Caco-2 (cell line): Measurements from ENCODE around the gene SUMO3. TPM values are rescaled to one million over a fixed set of nuclear protein-coding genes. Genes with fewer than 3 reads are reported as not detected.

Experiments
- Bru-seq: library from RNA; stranded (reverse); fragments of 400-500 nt; gene quantifications from one replicate; lab custom pipeline; 2021; lab: Mats Ljungman, UMichigan
- BruChase-seq, 2 experiments: library from RNA; stranded (reverse); fragments of 400-500 nt; gene quantifications; one replicate each; lab custom pipeline; 2021; lab: Mats Ljungman, UMichigan
- BruUV-seq: library from RNA; stranded (reverse); fragments of 400-500 nt; replicated peaks from 2 replicates; lab custom pipeline; 2021; lab: Mats Ljungman, UMichigan
- CTCF ChIA-PET: fragments of 300-600 bp; sonication (Branson Sonifier 250); formaldehyde crosslinking; loops from one replicate; lab custom pipeline; 2022; ENCODE audit warnings: antibody characterized with exemption; lab: Charles Lee
- POLR2A ChIA-PET: fragments of 300-600 bp; sonication (Branson Sonifier 250); formaldehyde crosslinking; loops from one replicate; lab custom pipeline; 2022; ENCODE audit warnings: antibody characterized with exemption; lab: Charles Lee
- DNase-seq, 2 experiments: peaks; one replicate each; pipeline versions ENCODE4 v3.0.0 to v3.0.0-alpha.2; 2020 to 2022
- H3K27me3 ChIP-seq: replicated peaks from 2 replicates; pipeline ENCODE4 v1.6.0; 2011; ENCODE audit warnings: low read length; ENCODE audit not compliant: control insufficient read depth, insufficient read depth
- H3K36me3 ChIP-seq: 2 replicates; pipeline ENCODE4 v1.5.1; 2011; ENCODE audit warnings: low read length; ENCODE audit not compliant: control insufficient read depth, insufficient read depth
- H3K4me1 ChIP-seq: fragments of 250-450 bp; sonication (Bioruptor Pico); 2 replicates; pipeline ENCODE4 v1.5.1; 2020; ENCODE audit warnings: mild to moderate bottlenecking
- H3K4me3 ChIP-seq: 2 replicates; pipeline ENCODE4 v1.5.1; 2011; ENCODE audit warnings: low read depth, mild to moderate bottlenecking, control low read depth, low read length
- H3K9me3 ChIP-seq: fragments of 250-450 bp; sonication (Bioruptor Pico); 2 replicates; pipeline ENCODE4 v1.5.1; 2020; ENCODE audit warnings: mild to moderate bottlenecking, moderate library complexity
- H3K27ac Mint-ChIP-seq: one replicate; pipeline ENCODE4 v1.8.0; 2022; ENCODE audit warnings: mixed read lengths; ENCODE audit not compliant: unreplicated experiment
- H3K27me3 Mint-ChIP-seq: one replicate; pipeline ENCODE4 v1.8.0; 2022; ENCODE audit warnings: mixed read lengths; ENCODE audit not compliant: insufficient read depth, unreplicated experiment
- H3K36me3 Mint-ChIP-seq: one replicate; pipeline ENCODE4 v1.8.0; 2022; ENCODE audit warnings: mild to moderate bottlenecking, mixed read lengths; ENCODE audit not compliant: insufficient read depth, unreplicated experiment
- H3K4me1 Mint-ChIP-seq: one replicate; pipeline ENCODE4 v1.8.0; 2022; ENCODE audit warnings: low read depth, mixed read lengths; ENCODE audit not compliant: unreplicated experiment
- H3K4me3 Mint-ChIP-seq: one replicate; pipeline ENCODE4 v1.8.0; 2022; ENCODE audit warnings: mild to moderate bottlenecking, moderate library complexity, mixed read lengths; ENCODE audit not compliant: unreplicated experiment
- H3K9me3 Mint-ChIP-seq: one replicate; pipeline ENCODE4 v1.8.0; 2022; ENCODE audit warnings: mixed read lengths; ENCODE audit not compliant: unreplicated experiment
- intact Hi-C: fragments of 100-400 bp; cut with micrococcal nuclease; formaldehyde crosslinking; loops from one replicate; pipeline ENCODE4 v1.10.0; 2022; ENCODE audit not compliant: unreplicated experiment
- long read RNA-seq: library from polyadenylated mRNA; stranded (forward); transcript quantifications from one replicate; pipeline ENCODE4 v2.0.0, GENCODE V29; 2022
- total RNA-seq: library from RNA; stranded (reverse); gene quantifications from 2 replicates; pipeline ENCODE4 v1.2.3, GENCODE V29; 2022
- TF ChIP-seq, protein P1 (sequence below), 2 experiments: fragments of 200-600 bp in 1 of 2; IDR thresholded peaks; 1 replicate in 1 of 2; 2 replicates in 1 of 2; pipeline versions ENCODE4 v1.5.1 to v1.8.0; 2011 to 2022; ENCODE audit warnings: antibody characterized with exemption in 1 of 2, control low read depth in 1 of 2, inconsistent platforms in 1 of 2, low read depth in 1 of 2, low read length in 1 of 2, mild to moderate bottlenecking in 1 of 2, moderate library complexity in 1 of 2; ENCODE audit not compliant: insufficient read depth in 1 of 2, severe bottlenecking in 1 of 2, unreplicated experiment in 1 of 2

SUMO3 gene
- total RNA-seq: 110 and 118 TPM in 2 replicates
- Bru-seq, nascent RNA: percentile 78 among the genes with signal in this experiment
- BruChase-seq, experiment 1, labeled RNA remaining after a 2-hour chase: percentile 87 among the genes with signal in this experiment
- BruChase-seq, experiment 2, labeled RNA remaining after a 6-hour chase: percentile 96 among the genes with signal in this experiment
- long read RNA-seq, transcript SUMO3-201 (4 exons, 1,807 nt): major isoform, 296 of 311 reads
- long read RNA-seq, partial matches to known transcripts: 1 of 311 reads
- long read RNA-seq, other reads (novel, unspliced or antisense): 7 of 311 reads

DNA sequence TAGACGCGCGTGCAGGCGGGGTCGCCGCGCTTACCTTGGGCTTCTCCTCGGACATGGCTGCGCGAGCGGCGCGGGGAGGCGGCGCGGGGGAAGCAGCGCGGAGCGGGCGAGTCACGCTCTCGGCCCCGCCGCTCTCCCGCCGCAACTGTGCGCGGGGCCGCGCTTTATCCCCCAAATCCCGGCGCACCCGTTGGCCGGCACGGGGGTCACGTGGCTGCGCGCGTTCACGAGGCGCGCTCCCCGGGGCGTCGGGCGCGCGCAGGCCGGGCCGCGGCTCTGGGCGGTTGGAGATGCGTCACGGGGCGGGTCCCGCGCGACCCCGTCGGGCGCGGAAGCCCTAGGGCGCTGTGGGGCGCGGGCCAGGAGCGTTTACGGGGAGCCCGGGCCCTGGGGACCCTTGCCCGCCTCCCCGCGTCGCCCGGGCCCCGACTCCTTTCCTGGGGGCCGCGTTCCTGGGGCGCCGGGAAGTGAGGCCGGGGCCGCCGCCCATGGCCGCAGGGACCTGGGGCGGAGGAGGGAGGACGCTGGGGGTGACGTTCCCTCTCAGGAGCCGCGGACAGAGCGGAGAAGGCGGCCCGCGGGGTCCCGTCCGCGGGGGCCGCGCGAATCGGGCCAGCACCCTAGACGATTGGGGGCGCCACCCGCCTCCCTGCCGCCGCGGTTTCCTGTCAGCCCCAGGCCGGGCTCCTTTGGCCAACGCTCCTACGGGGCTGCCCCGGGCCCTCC is at the start of gene SUMO3:
Gene SUMO3, minus strand, starts transcription at position 149 of the 726 bp plus-strand sequence. Its CDS starts 94 bp downstream, at position 55.
- Histone ChIP-seq H3K4me3 (peak within 1 kb of the TSS; percentile 81), H3K36me3 (no peaks in the 10 kb centered on the region), H3K9me3 (peaks cover 32% of the 10 kb centered on the region), H3K4me1 (peaks cover 15% of the 10 kb centered on the region), H3K27me3 (no peaks in the 10 kb centered on the region)
- H3K27ac Mint-ChIP-seq: no peak within 1 kb of the TSS
- POLR2A ChIA-PET: interaction anchor here (0.9 kb wide), 1 partner anchor 16 kb away, joined by 9 read pairs; the partner anchor contains the start of gene UBE2G2
- peak within 1 kb of the TSS; percentile 68 for H3K4me3 Mint-ChIP-seq
- CTCF ChIA-PET: no interaction called here
- H3K36me3 Mint-ChIP-seq: peaks cover 48% of the 10 kb centered on the region
- H3K4me1 Mint-ChIP-seq: peaks cover 5% of the 10 kb centered on the region
- BruUV-seq: TSS peak; percentile 42
- intact Hi-C loops: loop anchor here (5.0 kb wide), 1 partner anchor 54 kb away; the partner anchor contains the start of gene PTTG1IP
- peak; percentile 71 to 91 for DNase-seq
- H3K27me3 Mint-ChIP-seq: no peaks in the 10 kb centered on the region
- TF ChIP-seq, protein P1, sequence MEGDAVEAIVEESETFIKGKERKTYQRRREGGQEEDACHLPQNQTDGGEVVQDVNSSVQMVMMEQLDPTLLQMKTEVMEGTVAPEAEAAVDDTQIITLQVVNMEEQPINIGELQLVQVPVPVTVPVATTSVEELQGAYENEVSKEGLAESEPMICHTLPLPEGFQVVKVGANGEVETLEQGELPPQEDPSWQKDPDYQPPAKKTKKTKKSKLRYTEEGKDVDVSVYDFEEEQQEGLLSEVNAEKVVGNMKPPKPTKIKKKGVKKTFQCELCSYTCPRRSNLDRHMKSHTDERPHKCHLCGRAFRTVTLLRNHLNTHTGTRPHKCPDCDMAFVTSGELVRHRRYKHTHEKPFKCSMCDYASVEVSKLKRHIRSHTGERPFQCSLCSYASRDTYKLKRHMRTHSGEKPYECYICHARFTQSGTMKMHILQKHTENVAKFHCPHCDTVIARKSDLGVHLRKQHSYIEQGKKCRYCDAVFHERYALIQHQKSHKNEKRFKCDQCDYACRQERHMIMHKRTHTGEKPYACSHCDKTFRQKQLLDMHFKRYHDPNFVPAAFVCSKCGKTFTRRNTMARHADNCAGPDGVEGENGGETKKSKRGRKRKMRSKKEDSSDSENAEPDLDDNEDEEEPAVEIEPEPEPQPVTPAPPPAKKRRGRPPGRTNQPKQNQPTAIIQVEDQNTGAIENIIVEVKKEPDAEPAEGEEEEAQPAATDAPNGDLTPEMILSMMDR (IDR thresholded peaks at IDR 0.05; ENCODE audit: insufficient read depth in 1 of 2, low read depth in 1 of 2, low read length in 1 of 2, severe bottlenecking in 1 of 2, unreplicated experiment in 1 of 2): no peak
- H3K9me3 Mint-ChIP-seq: peaks cover 22% of the 10 kb centered on the region

DNA sequence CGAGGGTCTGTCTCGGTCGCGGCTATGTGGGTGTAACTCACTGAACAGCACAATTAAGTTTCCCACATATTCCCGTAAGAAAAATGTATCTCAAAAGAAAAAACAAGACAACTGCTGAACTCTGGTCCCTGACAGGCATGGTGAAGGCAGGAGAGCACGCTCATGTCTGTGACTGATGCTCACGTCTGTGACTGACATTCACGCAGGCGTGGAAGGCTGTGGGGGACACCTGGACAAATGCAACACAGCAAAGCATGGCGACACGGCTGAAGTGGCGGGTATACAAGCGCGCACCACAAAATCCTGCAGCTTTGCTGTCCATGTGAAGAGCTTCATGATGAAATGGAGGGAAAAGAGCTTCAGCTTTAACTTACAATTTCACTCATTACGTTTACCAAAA is 49.6 kb upstream of the SUMO3 start:
- Mint-ChIP-seq H3K27ac (peak overlapping the region; percentile 88), H3K36me3 (peaks cover 88% of the 10 kb centered on the region), H3K4me3 (peak overlapping the region; percentile 22), H3K9me3 (no peaks in the 10 kb centered on the region), H3K27me3 (no peaks in the 10 kb centered on the region), H3K4me1 (peaks cover 46% of the 10 kb centered on the region)
- no peaks in the 10 kb centered on the region; the same call in none of the 2 replicates for H3K36me3 ChIP-seq
- no peak overlapping the region for H3K4me3 ChIP-seq
- DNase-seq: no peak
- no peaks in the 10 kb centered on the region for H3K9me3 ChIP-seq
- peaks cover 54% of the 10 kb centered on the region for H3K4me1 ChIP-seq
- CTCF ChIA-PET: no interaction called here
- TF ChIP-seq, protein P1 (IDR thresholded peaks at IDR 0.05; ENCODE audit: insufficient read depth in 1 of 2, low read depth in 1 of 2, low read length in 1 of 2, severe bottlenecking in 1 of 2, unreplicated experiment in 1 of 2): no peak
- H3K27me3 ChIP-seq: no peaks in the 10 kb centered on the region
- POLR2A ChIA-PET: no interaction called here
- BruUV-seq: no TSS peak
- intact Hi-C loops: no loop called here

DNA sequence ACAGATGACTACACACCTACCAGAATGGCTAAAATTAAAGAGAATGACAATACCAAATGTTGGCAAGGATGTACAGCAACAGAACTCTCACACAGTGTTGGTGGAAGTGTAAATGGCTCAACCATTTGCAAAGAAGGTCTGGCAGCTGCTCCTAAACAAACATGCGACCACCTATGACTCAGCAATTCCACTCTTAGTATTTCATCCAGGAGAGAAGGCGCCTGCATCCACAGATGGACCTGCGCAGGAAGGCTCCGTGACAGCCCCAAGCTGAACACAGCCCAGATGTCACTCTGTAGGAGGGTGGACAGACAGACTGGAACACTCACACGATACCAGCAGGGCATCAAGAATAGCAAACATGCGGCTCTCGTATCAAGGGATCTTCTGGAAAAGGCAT is 48.9 kb upstream of the SUMO3 start:
- TF ChIP-seq, protein P1 (IDR thresholded peaks at IDR 0.05; ENCODE audit: insufficient read depth in 1 of 2, low read depth in 1 of 2, low read length in 1 of 2, severe bottlenecking in 1 of 2, unreplicated experiment in 1 of 2): no peak
- no peak overlapping the region for H3K4me3 ChIP-seq
- H3K36me3 ChIP-seq: no peaks in the 10 kb centered on the region; the same call in none of the 2 replicates
- no peaks in the 10 kb centered on the region for H3K9me3 Mint-ChIP-seq
- H3K27me3 Mint-ChIP-seq: no peaks in the 10 kb centered on the region
- peaks cover 88% of the 10 kb centered on the region for H3K36me3 Mint-ChIP-seq
- no TSS peak for BruUV-seq
- DNase-seq: peak in 1 of 2 experiments; percentile 17
- peaks cover 50% of the 10 kb centered on the region for H3K4me1 ChIP-seq
- H3K9me3 ChIP-seq: no peaks in the 10 kb centered on the region
- H3K27me3 ChIP-seq: no peaks in the 10 kb centered on the region
- peaks cover 43% of the 10 kb centered on the region for H3K4me1 Mint-ChIP-seq
- H3K27ac Mint-ChIP-seq: peak overlapping the region; percentile 88
- ChIA-PET CTCF (interaction anchor here (0.6 kb wide), 1 partner anchor 8 kb away, joined by 3 read pairs; no protein-coding TSS in a partner anchor), POLR2A (interaction anchor here (0.9 kb wide), 1 partner anchor 14 kb away, joined by 3 read pairs; no protein-coding TSS in a partner anchor)
- intact Hi-C loops: no loop called here
- H3K4me3 Mint-ChIP-seq: peak overlapping the region; percentile 22
